Gastrocnemius medialis (tissue), 4 donors: Measurements from ENCODE around the gene TBL3.

ENCODE experiments used
- POLR2A ChIP-seq, 2 donors: fragments of 450-650 bp; IDR thresholded peaks; one replicate each; pipeline ENCODE4 v1.6.1; 2017; ENCODE audit warnings: antibody characterized with exemption in 2 of 2, mild to moderate bottlenecking in 2 of 2, moderate library complexity in 2 of 2
- TF ChIP-seq, protein P1 (sequence below), 5 experiments: fragments of 450-650 bp in 3 of 5; fragments of 200-600 bp in 2 of 5; sonication (generic) in 2 of 5; IDR thresholded peaks in 4 of 5; conservative IDR thresholded peaks in 1 of 5; 1 replicate in 4 of 5; 2 replicates in 1 of 5; pipeline ENCODE4 v1.5.1; 2016 to 2019; ENCODE audit warnings: antibody characterized with exemption in 5 of 5, mild to moderate bottlenecking in 3 of 5, moderate library complexity in 3 of 5

- TF ChIP-seq POLR2A (IDR thresholded peaks at IDR 0.05), result no peak
- TF ChIP-seq, protein P1, sequence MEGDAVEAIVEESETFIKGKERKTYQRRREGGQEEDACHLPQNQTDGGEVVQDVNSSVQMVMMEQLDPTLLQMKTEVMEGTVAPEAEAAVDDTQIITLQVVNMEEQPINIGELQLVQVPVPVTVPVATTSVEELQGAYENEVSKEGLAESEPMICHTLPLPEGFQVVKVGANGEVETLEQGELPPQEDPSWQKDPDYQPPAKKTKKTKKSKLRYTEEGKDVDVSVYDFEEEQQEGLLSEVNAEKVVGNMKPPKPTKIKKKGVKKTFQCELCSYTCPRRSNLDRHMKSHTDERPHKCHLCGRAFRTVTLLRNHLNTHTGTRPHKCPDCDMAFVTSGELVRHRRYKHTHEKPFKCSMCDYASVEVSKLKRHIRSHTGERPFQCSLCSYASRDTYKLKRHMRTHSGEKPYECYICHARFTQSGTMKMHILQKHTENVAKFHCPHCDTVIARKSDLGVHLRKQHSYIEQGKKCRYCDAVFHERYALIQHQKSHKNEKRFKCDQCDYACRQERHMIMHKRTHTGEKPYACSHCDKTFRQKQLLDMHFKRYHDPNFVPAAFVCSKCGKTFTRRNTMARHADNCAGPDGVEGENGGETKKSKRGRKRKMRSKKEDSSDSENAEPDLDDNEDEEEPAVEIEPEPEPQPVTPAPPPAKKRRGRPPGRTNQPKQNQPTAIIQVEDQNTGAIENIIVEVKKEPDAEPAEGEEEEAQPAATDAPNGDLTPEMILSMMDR (IDR thresholded peaks at IDR 0.05 in 4 of 5, conservative IDR thresholded peaks at IDR 0.05 in 1 of 5), result no peak
Measured at GRCh38 chr16:1947369-1947670, 24.5 kb upstream of the TBL3 start.
